22Rv1 (cell line): Measurements from ENCODE around the gene ALLC.

Experiments
- H3K27ac ChIP-seq: fragments of 450-650 bp; 2 replicates; pipeline ENCODE4 v1.5.1; 2017
- ZFX ChIP-seq: fragments of 450-650 bp; IDR thresholded peaks from 2 replicates; pipeline ENCODE4 v1.6.1; 2017; ENCODE audit warnings: antibody characterized with exemption, borderline replicate concordance
- TF ChIP-seq, protein P1 (sequence below): fragments of 450-650 bp; IDR thresholded peaks from 2 replicates; pipeline ENCODE4 v1.5.1; 2017; ENCODE audit warnings: mild to moderate bottlenecking

The ALLC gene

DNA sequence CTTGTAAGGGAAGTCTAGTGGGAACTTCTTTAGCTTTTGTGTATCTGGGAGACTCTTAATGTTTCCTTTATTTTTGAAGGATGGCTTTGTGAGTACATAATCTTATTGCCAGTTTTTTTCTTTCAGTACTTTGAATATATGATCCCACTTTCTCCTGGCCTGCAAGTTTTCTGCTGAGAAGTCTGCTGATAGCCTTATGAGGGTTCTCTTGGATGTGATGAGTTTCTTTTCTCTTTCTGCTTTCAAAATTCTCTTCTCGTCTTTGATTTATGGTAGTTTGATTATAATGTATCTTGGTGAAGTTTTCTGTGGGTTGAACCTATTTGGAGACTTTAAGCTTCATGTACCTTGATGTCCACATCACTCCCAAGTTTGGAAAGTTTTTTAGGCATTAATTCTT, 35.0 kb upstream of the ALLC start:
- TF ChIP-seq, protein P1, sequence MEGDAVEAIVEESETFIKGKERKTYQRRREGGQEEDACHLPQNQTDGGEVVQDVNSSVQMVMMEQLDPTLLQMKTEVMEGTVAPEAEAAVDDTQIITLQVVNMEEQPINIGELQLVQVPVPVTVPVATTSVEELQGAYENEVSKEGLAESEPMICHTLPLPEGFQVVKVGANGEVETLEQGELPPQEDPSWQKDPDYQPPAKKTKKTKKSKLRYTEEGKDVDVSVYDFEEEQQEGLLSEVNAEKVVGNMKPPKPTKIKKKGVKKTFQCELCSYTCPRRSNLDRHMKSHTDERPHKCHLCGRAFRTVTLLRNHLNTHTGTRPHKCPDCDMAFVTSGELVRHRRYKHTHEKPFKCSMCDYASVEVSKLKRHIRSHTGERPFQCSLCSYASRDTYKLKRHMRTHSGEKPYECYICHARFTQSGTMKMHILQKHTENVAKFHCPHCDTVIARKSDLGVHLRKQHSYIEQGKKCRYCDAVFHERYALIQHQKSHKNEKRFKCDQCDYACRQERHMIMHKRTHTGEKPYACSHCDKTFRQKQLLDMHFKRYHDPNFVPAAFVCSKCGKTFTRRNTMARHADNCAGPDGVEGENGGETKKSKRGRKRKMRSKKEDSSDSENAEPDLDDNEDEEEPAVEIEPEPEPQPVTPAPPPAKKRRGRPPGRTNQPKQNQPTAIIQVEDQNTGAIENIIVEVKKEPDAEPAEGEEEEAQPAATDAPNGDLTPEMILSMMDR, result no peak
- no peak for TF ChIP-seq ZFX
- H3K27ac ChIP-seq, result no peak overlapping the region

DNA sequence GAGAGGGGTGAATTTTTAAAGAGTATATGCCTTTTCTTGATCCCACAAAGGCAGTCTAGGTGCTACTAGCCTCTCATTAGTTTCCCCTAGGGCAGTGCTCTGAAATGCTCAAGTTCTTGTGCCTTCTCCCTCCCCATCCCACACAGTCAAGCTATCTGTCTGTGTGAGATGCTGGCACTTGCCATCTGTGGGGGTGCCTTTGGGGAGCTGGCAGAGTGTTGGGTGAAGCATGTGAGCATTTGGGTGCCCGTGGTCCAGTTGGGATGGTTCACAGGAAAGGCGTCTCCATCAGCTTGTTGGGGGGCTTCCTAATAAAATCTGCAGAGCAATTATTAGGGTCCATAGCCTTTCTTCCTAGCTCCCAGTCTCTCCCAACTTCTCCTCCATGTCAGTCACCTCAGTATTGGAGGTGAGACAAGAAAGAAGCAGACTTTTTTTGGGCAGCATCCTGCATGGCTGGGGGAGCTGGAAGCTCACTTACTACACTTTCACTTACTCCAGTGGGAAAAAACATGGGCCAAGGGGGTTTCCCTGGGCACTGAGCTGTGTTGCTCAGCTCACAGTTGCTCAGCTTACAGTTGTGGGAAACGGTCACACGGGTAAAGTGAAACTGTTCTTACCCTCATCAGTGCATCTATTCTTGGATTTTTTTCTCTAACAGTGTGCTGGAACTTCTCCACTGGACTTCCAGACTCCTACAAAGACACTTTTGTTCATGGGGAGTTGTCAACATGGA, 33.8 kb upstream of the ALLC start:
- TF ChIP-seq ZFX, result no peak
- TF ChIP-seq, protein P1, result no peak
- no peak overlapping the region for H3K27ac ChIP-seq

DNA sequence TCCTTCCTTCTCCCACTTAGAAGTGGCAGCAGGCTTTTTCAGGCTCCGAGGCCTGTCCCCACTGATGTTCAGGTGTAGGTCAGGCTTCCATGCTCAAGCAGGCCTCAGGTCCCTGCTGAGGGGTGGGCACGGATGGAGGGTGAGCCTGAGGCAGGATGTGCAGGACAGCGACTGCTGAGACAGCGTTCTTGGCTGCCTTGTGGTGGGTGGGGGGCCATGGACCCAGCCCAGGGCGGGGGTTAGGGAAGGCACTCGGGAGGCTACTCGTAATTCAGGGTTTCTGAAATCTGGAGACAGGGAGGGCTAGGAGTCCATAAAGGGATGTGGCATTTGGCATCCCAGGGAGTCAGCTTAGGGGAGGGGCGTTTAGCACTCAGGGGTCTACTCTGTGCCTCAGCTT, 32.8 kb upstream of the ALLC start:
- no peak for TF ChIP-seq ZFX
- TF ChIP-seq, protein P1, result no peak
- H3K27ac ChIP-seq, result no peak overlapping the region

DNA sequence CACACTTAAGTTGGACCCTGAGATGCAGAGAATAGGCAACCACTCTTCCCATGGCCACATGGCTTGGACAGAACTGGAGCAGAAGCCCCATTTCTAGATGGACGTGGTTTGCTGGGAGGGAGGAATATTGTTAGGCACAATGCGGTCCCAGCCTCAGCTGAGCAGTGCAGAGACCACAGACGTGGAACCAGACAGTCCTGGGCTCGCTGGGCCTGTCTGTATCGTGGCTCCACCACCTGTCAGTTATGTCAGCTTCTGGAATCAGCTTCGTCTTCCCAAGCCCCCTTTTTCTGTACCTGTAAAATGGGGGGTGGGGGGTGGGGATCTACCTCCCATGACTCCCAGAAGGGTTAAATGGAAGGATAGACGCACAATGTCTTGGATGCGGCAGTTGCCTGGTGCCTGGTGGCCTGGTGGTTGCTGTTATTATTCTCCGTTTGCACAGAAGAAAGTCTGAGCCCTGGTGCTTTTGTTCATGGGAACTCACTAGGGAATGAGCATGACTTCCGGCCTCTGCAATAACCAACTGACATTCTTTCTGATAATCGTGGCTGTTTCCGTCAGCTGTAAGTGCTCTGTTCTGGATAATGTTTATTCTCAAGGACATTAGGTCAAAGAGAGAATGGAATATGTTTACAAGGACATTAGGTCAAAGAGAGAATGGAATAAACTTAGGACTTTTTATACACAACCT, 31.7 kb upstream of the ALLC start:
- no peak overlapping the region for H3K27ac ChIP-seq
- TF ChIP-seq, protein P1, result no peak
- TF ChIP-seq ZFX, result no peak

DNA sequence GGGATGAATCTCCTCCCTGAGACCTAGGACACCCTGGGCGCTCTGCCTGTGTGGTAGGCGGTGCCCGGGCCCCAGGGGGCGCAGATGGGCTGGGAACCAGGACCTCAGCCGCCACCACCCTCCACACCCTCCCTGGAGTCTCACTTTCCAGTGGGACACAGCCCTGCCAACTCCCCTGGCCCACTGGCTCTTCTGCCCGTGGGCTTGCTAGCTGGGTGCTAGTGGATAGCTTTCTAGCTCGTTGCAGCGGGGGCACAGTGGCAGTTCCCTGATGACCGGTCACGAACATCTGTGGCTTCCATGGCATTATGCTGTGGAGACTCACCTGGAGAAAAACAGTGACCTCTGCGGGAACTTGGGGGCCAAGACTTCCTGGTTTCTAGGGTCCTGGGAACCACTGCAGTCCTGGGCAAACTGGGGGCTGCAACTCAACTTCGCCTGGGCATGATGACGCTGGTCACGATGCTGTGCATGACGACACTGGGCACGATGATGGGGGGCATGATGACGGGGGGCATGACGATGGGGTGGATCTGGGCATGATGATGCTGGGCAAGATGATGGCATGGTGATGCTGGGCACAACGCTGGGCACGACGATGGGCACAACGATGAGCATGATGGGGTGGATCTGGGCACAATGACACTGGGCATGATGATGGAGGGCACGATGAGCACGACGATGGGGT, 31.0 kb upstream of the ALLC start:
- no peak overlapping the region for H3K27ac ChIP-seq
- no peak for TF ChIP-seq ZFX
- TF ChIP-seq, protein P1, result no peak

DNA sequence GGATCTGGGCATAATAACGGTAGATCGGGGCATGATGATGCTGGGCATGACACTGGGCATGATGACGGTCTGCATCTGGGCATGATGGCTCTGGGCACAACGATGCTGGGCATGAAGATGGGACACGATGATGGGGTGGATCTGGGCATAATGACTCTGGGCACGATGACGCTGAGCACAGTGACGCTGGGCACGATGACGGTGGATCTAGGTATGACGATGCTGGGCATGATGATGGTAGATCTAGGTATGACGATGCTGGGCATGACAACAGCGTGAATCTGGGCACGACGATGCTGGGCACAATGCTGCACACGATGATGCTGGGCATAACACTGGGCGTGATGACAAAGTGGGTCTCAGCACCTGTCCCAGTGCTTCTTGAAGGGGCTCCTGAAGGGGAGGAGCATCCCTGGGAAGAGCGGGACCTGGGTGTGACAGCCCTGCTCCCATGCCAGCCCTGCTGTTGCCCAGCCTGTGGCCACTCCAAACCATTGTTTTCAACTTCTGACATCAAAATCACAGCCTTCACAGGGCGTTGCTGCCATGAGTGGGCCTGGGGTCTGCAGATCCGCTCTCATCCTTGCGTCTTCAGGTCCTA, 30.4 kb upstream of the ALLC start:
- no peak overlapping the region for H3K27ac ChIP-seq
- TF ChIP-seq, protein P1, result no peak
- TF ChIP-seq ZFX, result no peak
